Endothelial cell (in vitro differentiated cells): Measurements from ENCODE around the gene EDNRB. TPM values are rescaled to one million over a fixed set of nuclear protein-coding genes. Genes with fewer than 3 reads are reported as not detected.

Experiments used
- DNase-seq: peaks from one replicate; pipeline ENCODE4 v3.0.0; 2021; ENCODE audit warnings: low spot score
- H3K27ac Mint-ChIP-seq: one replicate; pipeline ENCODE4 v1.8.0; 2021; ENCODE audit warnings: mixed read lengths, inconsistent platforms; ENCODE audit not compliant: unreplicated experiment
- H3K27me3 Mint-ChIP-seq: one replicate; pipeline ENCODE4 v1.8.0; 2021; ENCODE audit warnings: mild to moderate bottlenecking, moderate library complexity, mixed read lengths, inconsistent platforms; ENCODE audit not compliant: unreplicated experiment
- H3K36me3 Mint-ChIP-seq: one replicate; pipeline ENCODE4 v1.8.0; 2021; ENCODE audit warnings: mild to moderate bottlenecking, low read depth, mixed read lengths, inconsistent platforms; ENCODE audit not compliant: unreplicated experiment
- H3K4me1 Mint-ChIP-seq: one replicate; pipeline ENCODE4 v1.8.0; 2021; ENCODE audit warnings: mild to moderate bottlenecking, mixed read lengths, inconsistent platforms; ENCODE audit not compliant: unreplicated experiment
- H3K4me3 Mint-ChIP-seq: one replicate; pipeline ENCODE4 v1.8.0; 2021; ENCODE audit warnings: mild to moderate bottlenecking, mixed read lengths, inconsistent platforms; ENCODE audit not compliant: unreplicated experiment
- H3K9me3 Mint-ChIP-seq: one replicate; pipeline ENCODE4 v1.8.0; 2021; ENCODE audit warnings: mixed read lengths, inconsistent platforms; ENCODE audit not compliant: unreplicated experiment
- total RNA-seq: library from RNA; stranded (reverse); fragmentation: NEBNext Ultra II Directional; extraction: Animal tissue kit (Norgen Biotek cat#: 25700); gene quantifications from one replicate; pipeline ENCODE4 v1.2.1, GENCODE V29; 2021; ENCODE audit not compliant: unreplicated experiment
- TF ChIP-seq, protein P1 (sequence below): fragments of 200-600 bp; sonication (generic); IDR thresholded peaks from one replicate; pipeline ENCODE4 v1.5.0; 2021; ENCODE audit warnings: antibody characterized with exemption; ENCODE audit not compliant: unreplicated experiment

EDNRB gene
- total RNA-seq, 1 donor from 2014 or later, result 1.4 TPM

- H3K27ac Mint-ChIP-seq, result no peak overlapping the region
- no peaks in the 10 kb centered on the region for H3K36me3 Mint-ChIP-seq
- DNase-seq, result no peak
- no peaks in the 10 kb centered on the region for H3K27me3 Mint-ChIP-seq
- TF ChIP-seq, protein P1, sequence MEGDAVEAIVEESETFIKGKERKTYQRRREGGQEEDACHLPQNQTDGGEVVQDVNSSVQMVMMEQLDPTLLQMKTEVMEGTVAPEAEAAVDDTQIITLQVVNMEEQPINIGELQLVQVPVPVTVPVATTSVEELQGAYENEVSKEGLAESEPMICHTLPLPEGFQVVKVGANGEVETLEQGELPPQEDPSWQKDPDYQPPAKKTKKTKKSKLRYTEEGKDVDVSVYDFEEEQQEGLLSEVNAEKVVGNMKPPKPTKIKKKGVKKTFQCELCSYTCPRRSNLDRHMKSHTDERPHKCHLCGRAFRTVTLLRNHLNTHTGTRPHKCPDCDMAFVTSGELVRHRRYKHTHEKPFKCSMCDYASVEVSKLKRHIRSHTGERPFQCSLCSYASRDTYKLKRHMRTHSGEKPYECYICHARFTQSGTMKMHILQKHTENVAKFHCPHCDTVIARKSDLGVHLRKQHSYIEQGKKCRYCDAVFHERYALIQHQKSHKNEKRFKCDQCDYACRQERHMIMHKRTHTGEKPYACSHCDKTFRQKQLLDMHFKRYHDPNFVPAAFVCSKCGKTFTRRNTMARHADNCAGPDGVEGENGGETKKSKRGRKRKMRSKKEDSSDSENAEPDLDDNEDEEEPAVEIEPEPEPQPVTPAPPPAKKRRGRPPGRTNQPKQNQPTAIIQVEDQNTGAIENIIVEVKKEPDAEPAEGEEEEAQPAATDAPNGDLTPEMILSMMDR, result no peak
- no peaks in the 10 kb centered on the region for H3K4me1 Mint-ChIP-seq
- no peaks in the 10 kb centered on the region for H3K9me3 Mint-ChIP-seq
- H3K4me3 Mint-ChIP-seq, result no peak overlapping the region
Observed at GRCh38 chr13:77909827-77910226, 8.8 kb downstream of the EDNRB start.

GRCh38 chr13:77908531-77908930 is 10.1 kb downstream of the EDNRB start:
- Mint-ChIP-seq H3K27me3 (peaks cover 1% of the 10 kb centered on the region), H3K9me3 (no peaks in the 10 kb centered on the region), H3K36me3 (no peaks in the 10 kb centered on the region), H3K4me3 (no peak overlapping the region), H3K27ac (no peak overlapping the region), H3K4me1 (no peaks in the 10 kb centered on the region)
- DNase-seq, result no peak
- TF ChIP-seq, protein P1, result no peak

- no peak for DNase-seq
- TF ChIP-seq, protein P1, result no peak
- Mint-ChIP-seq H3K9me3 (peaks cover 1% of the 10 kb centered on the region), H3K4me3 (no peak overlapping the region), H3K27ac (no peak overlapping the region), H3K27me3 (peaks cover 1% of the 10 kb centered on the region), H3K4me1 (no peaks in the 10 kb centered on the region), H3K36me3 (no peaks in the 10 kb centered on the region)
Observed at GRCh38 chr13:77907666-77908341, 10.8 kb downstream of the EDNRB start.

DNA sequence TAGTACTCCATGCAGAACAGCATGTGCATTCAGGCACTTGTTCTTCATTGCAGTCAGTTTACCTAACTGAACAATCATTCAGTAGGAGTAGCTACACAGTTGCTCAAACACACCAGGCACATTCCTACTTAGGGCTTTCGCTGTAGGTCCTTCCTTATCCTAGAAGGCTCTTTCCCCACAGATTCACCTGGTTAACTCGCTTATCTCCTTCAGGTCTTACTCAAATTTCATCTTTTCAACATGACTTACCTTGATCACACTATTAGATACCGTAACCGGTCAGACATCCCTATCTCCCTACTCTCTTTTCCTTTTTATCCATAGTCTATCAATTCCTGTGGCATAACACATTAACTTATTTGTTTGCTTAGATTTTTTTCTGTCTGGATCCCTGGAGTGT is 14.6 kb downstream of the EDNRB start:
- TF ChIP-seq, protein P1, result no peak
- peaks cover 4% of the 10 kb centered on the region for H3K36me3 Mint-ChIP-seq
- peaks cover 8% of the 10 kb centered on the region for H3K9me3 Mint-ChIP-seq
- H3K27me3 Mint-ChIP-seq, result peaks cover 1% of the 10 kb centered on the region
- no peak overlapping the region for H3K27ac Mint-ChIP-seq
- no peak overlapping the region for H3K4me3 Mint-ChIP-seq
- H3K4me1 Mint-ChIP-seq, result no peaks in the 10 kb centered on the region
- DNase-seq, result no peak

DNA sequence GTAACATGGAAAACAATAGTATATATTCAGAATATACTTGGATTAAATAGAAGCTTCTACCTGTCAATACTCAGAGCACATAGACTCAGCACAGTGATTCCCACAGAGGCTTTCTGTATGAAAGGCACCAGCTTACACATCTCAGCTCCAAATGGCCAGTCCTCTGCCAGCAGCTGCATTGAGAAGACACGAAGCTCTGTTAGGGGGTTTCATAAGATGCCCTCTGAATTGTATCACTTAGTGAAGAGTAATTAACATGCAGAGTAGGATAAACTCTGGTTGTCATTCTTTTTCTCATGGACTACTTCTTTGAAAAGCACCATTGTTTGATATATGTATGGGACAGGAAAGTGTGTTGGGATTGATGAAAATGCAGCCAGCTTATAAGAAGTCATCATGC is 15.2 kb downstream of the EDNRB start:
- H3K27ac Mint-ChIP-seq, result no peak overlapping the region
- no peak overlapping the region for H3K4me3 Mint-ChIP-seq
- TF ChIP-seq, protein P1, result no peak
- H3K36me3 Mint-ChIP-seq, result peaks cover 4% of the 10 kb centered on the region
- H3K4me1 Mint-ChIP-seq, result no peaks in the 10 kb centered on the region
- peaks cover 8% of the 10 kb centered on the region for H3K9me3 Mint-ChIP-seq
- peaks cover 1% of the 10 kb centered on the region for H3K27me3 Mint-ChIP-seq
- DNase-seq, result no peak
